ENCODE data around the gene SETBP1. TPM values are rescaled to one million over a fixed set of nuclear protein-coding genes. Genes with fewer than 3 reads are reported as not detected.

Gene SETBP1
- total RNA-seq, 1 donor from 2014 or later = 39.5 TPM

GRCh38 chr18:44805176-44805575, 124.5 kb downstream of the SETBP1 start:
- intact Hi-C loops (cut with DNase I) = no loop called here
- H3K4me1 ChIP-seq = peaks cover 12% of the 10 kb centered on the region

GRCh38 chr18:44805643-44806042, 125.0 kb downstream of the SETBP1 start:
- Histone ChIP-seq H3K4me3 (no peak overlapping the region), H3K36me3 (no peaks in the 10 kb centered on the region), H3K27ac (no peak overlapping the region), H3K9me3 (no peaks in the 10 kb centered on the region), H3K4me1 (peaks cover 12% of the 10 kb centered on the region), H3K27me3 (no peaks in the 10 kb centered on the region)
- ATAC-seq = no peak
- no peak for DNase-seq
- TF ChIP-seq CTCF (IDR thresholded peaks at IDR 0.05) = no peak
- intact Hi-C loops (cut with DNase I) = no loop called here

More at GRCh38 chr18:44805176-44805575, 124.5 kb downstream of the SETBP1 start:
- no peaks in the 10 kb centered on the region for H3K27me3 ChIP-seq
- H3K36me3 ChIP-seq = no peaks in the 10 kb centered on the region
- no peak overlapping the region for H3K4me3 ChIP-seq
- TF ChIP-seq CTCF (IDR thresholded peaks at IDR 0.05) = no peak
- no peaks in the 10 kb centered on the region for H3K9me3 ChIP-seq
- ATAC-seq = no peak
- no peak overlapping the region for H3K27ac ChIP-seq
- DNase-seq = no peak

- Histone ChIP-seq H3K4me1 (peaks cover 11% of the 10 kb centered on the region), H3K27me3 (no peaks in the 10 kb centered on the region), H3K27ac (no peak overlapping the region), H3K4me3 (no peak overlapping the region), H3K9me3 (no peaks in the 10 kb centered on the region), H3K36me3 (no peaks in the 10 kb centered on the region)
- no peak for DNase-seq
- intact Hi-C loops (cut with DNase I) = no loop called here
- no peak for ATAC-seq
- no peak for TF ChIP-seq CTCF (IDR thresholded peaks at IDR 0.05)
Measured at GRCh38 chr18:44807766-44808165, 127.1 kb downstream of the SETBP1 start.

GRCh38 chr18:44811572-44812125, 131.0 kb downstream of the SETBP1 start:
- H3K36me3 ChIP-seq = no peaks in the 10 kb centered on the region
- intact Hi-C loops (cut with DNase I) = no loop called here
- no peak overlapping the region for H3K27ac ChIP-seq
- ATAC-seq = no peak
- no peak for DNase-seq
- H3K4me3 ChIP-seq = no peak overlapping the region
- H3K4me1 ChIP-seq = peaks cover 6% of the 10 kb centered on the region
- H3K9me3 ChIP-seq = no peaks in the 10 kb centered on the region
- no peaks in the 10 kb centered on the region for H3K27me3 ChIP-seq
- no peak for TF ChIP-seq CTCF (IDR thresholded peaks at IDR 0.05)

GRCh38 chr18:44812426-44812825, 131.7 kb downstream of the SETBP1 start:
- H3K27me3 ChIP-seq = no peaks in the 10 kb centered on the region
- no peak overlapping the region for H3K27ac ChIP-seq
- ATAC-seq (no peak), DNase-seq (no peak)
- H3K9me3 ChIP-seq = no peaks in the 10 kb centered on the region
- H3K36me3 ChIP-seq = no peaks in the 10 kb centered on the region
- no peak for TF ChIP-seq CTCF (IDR thresholded peaks at IDR 0.05)
- no peak overlapping the region for H3K4me3 ChIP-seq
- intact Hi-C loops (cut with DNase I) = no loop called here
- peaks cover 6% of the 10 kb centered on the region for H3K4me1 ChIP-seq

- intact Hi-C loops (cut with DNase I) = no loop called here
- no peaks in the 10 kb centered on the region for H3K27me3 ChIP-seq
- H3K9me3 ChIP-seq = no peaks in the 10 kb centered on the region
- H3K4me1 ChIP-seq = no peaks in the 10 kb centered on the region
- TF ChIP-seq CTCF (IDR thresholded peaks at IDR 0.05) = no peak
- no peak for DNase-seq
- no peaks in the 10 kb centered on the region for H3K36me3 ChIP-seq
- H3K27ac ChIP-seq = no peak overlapping the region
- no peak overlapping the region for H3K4me3 ChIP-seq
- no peak for ATAC-seq
Measured at GRCh38 chr18:44813586-44813985, 132.9 kb downstream of the SETBP1 start.
